Skeletal muscle cell (primary cell): Measurements from ENCODE around the gene PFKFB3.

Experiments
- DNase-seq: peaks from one replicate; pipeline ENCODE4 v3.0.0-alpha.2; 2010; ENCODE audit warnings: low read depth
- H3K4me3 ChIP-seq: 2 replicates; pipeline ENCODE4 v1.5.1; 2011; ENCODE audit warnings: low read depth, mild to moderate bottlenecking, control low read depth, low read length, moderate library complexity

The PFKFB3 gene

DNA sequence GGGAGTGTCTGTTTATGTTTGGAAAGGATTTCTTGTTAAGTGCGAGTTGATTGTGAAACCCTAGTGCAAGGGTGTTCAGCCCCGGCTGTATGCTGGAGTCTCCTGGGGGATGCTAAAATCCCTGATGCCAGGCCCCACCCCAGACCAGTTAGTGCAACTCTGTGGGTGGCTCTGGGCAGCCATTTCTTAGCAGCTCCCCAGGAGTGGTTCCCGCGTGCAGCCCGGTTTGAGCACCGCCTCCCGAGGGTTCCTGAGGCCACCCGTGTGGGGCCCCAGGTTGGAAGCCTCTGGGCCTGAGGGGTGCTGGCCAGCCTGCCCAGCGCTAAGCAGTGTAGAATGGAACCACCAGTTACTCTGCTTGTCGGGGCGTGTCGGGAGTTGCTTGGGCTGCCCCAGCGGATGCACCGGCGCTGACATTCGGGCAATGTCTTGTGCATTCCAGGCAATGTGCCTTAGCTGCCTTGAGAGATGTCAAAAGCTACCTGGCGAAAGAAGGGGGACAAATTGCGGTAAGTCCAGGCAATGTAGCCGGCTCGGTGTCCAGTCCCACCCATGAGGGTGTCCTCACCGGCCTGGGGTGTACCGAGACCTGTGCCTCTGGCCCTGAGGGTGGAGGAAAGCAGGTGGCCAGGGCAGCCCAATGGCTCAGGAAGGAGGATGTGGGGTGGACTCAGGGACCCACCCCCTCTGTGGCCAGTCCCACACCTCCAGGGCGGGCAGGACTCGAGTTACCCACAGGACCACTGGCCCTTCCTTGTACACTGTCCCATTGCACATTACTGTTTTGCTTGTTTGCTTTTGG is 13.2 kb downstream of the PFKFB3 start:
- DNase-seq = no peak
- no peak overlapping the region for H3K4me3 ChIP-seq

DNA sequence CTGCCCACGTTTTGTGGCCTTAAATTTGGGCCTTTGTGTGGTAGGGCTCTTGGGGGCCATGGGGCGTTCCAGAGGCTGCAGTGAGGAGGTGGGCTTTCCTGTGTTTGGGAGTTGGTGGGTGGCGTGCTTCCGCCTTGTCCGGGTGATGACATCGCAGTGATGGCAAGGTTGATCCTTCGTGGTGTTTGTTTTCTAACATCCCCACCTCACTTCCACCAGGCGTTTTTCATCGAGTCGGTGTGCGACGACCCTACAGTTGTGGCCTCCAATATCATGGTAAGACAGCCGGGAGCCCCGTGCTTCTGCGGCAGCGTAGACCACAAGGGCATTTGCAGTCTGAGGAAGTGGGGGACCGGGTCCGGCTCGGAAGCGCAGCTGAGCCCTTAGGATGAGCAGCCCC is 14.2 kb downstream of the PFKFB3 start:
- no peak for DNase-seq
- H3K4me3 ChIP-seq = no peak overlapping the region

DNA sequence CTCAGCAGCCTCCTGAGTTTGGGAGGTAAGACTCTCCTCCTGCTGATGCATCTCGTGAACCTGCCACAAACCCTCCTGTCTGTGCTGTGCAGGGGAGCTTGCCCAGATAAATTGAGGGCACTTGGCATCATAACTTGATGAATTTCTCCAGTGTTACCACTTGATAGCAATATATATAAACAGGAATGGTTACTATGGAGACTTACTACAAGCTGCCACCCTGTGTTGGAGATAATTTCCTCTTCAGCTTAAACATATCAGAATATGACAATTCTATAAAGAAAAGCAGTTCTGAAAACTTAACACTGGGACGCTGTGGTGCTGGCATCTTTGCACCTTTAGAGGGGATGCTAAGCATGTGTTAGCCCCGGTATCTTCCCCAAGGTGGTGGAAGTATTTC is 14.9 kb downstream of the PFKFB3 start:
- H3K4me3 ChIP-seq = no peak overlapping the region
- no peak for DNase-seq

DNA sequence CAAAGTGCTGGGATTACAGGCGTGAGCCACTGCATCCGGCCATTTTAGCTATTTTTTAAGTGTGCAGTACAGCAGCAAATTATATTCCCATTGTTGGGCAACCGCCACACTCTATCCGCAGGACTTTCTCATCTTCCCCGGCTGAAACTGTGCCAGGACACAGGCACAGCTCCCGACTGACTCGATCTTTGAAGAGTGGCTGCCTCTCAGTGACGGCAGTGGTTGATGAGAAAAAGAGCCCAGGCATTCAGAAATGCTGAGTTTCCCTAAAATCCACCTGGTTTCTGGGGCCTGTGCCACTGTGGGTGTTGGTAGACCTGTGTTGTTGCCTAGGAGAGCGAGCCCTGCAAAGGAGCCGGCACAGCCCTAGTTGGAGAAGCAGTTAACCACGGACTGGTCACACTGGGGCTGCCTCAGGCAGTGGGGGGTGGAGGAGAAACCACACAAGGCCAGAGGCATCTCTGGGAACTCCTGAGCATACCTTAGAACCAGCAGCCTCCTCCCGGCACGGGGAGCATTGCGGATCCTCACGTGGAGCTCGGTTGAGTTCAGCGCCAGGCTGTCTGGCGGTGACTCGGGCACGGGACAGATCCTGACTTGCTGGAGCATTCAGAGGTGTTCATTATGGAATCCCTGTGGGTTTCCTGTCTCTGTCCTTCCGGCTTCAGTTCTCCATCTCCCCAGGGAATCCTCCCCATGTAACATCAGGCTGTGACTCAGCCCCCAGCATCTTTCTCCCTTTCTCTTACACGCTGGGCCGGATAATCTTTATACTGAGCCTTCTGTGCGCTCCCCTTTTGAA is 16.2 kb downstream of the PFKFB3 start:
- H3K4me3 ChIP-seq = no peak overlapping the region
- DNase-seq = peak; percentile 49

- H3K4me3 ChIP-seq = no peak overlapping the region
- DNase-seq = no peak
Observed at GRCh38 chr10:6219494-6219836, 16.7 kb downstream of the PFKFB3 start.

DNA sequence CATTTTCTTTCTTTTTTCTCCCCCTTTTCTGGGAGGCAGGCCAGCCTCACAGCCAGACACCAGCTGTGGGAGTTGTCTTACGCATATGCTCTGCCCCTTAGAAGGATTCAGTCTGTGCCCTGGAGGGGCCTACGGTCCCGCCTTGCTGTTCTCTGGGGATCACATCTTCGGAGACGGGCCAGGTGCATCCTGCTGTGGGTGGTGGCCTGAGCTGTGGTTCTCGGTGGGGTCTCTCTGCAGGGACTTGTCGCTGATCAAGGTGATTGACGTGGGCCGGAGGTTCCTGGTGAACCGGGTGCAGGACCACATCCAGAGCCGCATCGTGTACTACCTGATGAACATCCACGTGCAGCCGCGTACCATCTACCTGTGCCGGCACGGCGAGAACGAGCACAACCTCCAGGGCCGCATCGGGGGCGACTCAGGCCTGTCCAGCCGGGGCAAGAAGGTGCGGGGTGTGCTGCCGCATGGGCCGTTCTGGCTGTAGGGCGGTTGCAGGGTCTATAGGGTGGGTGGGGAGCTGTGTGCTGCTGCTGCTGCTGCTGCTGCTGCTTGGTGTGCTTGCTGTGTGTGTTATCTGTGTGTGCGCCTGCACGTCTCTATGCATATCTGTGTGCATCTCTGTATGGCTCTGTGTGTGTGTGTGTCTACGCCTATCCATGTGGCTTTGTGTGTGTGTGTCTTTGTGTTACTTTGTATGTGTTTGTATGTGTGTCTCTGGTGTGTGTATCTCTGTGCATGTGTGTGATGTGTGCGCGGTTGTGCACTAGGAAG is 17.9 kb downstream of the PFKFB3 start:
- no peak overlapping the region for H3K4me3 ChIP-seq
- no peak for DNase-seq

DNA sequence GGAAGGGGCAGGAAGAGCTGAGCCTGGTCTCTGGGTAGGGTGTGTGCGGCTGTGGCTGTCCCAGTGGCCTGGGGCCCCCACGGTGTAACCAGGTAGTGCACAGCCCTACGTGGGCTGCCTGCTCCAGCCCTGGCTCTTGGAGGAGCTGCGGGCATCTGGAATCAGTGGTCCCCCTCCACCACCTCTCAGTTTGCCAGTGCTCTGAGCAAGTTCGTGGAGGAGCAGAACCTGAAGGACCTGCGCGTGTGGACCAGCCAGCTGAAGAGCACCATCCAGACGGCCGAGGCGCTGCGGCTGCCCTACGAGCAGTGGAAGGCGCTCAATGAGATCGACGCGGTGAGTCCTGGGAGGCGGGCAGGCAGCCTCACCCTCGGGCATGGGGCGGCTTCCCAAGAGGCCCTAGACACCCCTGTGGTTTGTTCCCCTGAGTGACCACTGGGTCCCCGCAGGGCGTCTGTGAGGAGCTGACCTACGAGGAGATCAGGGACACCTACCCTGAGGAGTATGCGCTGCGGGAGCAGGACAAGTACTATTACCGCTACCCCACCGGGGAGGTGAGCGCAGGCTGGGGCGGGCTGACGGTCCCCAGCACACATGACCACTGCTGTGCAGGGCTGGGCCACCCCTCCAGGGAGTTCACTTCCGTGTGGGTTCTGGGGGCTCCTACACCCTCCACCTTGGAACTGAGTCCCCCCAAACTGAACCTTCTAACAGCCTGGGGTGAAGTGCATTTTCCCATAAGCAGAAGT is 18.6 kb downstream of the PFKFB3 start:
- no peak for DNase-seq
- no peak overlapping the region for H3K4me3 ChIP-seq

DNA sequence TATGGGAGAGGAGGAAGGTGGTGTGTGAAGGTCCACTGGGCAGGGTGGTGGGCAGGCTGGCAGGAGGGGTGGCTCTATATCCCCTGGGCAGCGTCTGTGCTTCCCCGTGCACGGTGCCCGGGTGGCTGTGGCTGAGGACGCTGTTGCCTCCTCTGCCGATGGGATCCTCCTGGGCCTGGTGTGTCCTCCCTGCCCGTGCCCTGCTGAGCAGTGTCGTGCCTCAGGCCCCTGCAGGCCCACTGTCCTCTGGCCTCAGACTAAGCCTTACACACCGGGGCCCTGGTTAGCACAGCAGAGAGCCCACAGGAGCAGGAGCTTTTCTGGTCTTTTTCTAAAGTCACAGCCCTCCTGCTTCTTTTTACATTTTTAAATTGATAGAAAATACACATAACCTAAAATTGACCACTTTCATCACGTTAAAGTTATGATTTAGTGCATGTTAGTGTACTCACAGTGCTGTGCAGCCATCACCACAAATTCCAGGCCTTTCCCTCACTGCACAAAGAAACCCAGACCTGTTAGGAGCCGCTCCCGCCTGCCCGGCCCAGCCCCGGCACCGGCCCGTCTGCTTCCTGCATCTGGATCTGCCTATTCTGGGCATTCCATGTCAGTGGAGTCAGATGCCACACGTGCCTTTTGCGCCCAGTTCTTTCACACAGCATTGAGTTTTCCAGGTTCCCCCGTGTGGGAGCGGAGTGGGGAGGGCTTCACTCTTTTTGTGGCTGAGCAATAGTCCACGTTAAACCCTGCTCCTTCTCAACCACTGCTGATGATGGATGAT is 19.4 kb downstream of the PFKFB3 start:
- no peak for DNase-seq
- no peak overlapping the region for H3K4me3 ChIP-seq

GRCh38 chr10:6222755-6223154 is 20.0 kb downstream of the PFKFB3 start:
- no peak for DNase-seq
- H3K4me3 ChIP-seq = no peak overlapping the region

DNA sequence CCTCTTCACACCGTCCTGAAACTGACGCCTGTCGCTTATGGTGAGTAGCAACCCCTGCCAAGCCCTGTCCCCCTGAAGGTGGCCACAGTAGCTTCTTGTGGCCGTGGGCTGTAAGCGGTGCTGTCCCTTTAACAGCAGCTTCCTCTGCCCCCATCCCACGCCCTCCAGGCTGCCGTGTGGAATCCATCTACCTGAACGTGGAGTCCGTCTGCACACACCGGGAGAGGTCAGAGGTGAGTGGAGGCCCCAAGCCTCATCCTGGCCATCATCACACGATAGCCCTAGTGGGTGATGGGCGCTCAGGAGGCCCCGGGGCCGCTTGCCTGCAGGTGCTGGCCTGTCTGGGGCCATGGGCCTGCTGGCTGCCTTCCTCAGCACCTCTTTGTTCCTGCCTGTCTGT is 21.2 kb downstream of the PFKFB3 start:
- no peak for DNase-seq
- H3K4me3 ChIP-seq = no peak overlapping the region

DNA sequence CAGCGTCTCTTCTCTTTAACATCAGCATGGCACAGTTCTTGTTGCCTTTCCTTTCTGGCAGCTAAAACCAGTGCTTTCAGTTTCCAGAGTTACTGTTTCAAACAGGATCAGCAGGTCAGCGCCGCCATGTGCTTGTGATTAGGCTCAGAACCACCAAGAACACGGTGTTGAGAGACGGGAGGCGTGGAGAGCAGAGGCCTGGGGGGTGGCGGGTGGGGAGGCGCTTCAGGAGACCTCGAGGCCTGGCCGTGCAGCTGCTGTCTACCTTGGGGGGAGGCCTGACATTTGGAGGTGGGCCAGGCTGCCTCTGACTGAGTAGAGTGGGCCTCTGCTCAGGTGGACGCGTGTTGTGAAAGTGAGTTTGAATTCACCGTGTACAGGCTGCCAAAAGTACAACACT is 22.0 kb downstream of the PFKFB3 start:
- no peak for DNase-seq
- H3K4me3 ChIP-seq = no peak overlapping the region

GRCh38 chr10:6225263-6225814 is 22.6 kb downstream of the PFKFB3 start:
- no peak for DNase-seq
- H3K4me3 ChIP-seq = no peak overlapping the region

DNA sequence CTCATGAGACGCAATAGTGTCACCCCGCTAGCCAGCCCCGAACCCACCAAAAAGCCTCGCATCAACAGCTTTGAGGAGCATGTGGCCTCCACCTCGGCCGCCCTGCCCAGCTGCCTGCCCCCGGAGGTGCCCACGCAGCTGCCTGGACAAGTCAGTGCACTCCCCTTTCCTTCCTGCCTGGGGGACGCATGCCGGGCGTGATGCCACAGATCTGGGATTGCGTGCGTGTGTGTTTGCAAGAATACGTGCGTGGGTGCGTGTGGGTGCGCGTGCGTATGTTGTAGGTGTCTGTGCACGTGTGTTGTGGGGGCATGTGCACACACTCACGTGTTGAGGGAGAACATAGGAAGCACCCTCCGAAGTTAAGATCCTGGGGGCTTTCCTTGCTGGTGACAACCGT is 23.5 kb downstream of the PFKFB3 start:
- DNase-seq = no peak
- H3K4me3 ChIP-seq = no peak overlapping the region

GRCh38 chr10:6227346-6227745 is 24.6 kb downstream of the PFKFB3 start:
- no peak for DNase-seq
- H3K4me3 ChIP-seq = no peak overlapping the region

DNA sequence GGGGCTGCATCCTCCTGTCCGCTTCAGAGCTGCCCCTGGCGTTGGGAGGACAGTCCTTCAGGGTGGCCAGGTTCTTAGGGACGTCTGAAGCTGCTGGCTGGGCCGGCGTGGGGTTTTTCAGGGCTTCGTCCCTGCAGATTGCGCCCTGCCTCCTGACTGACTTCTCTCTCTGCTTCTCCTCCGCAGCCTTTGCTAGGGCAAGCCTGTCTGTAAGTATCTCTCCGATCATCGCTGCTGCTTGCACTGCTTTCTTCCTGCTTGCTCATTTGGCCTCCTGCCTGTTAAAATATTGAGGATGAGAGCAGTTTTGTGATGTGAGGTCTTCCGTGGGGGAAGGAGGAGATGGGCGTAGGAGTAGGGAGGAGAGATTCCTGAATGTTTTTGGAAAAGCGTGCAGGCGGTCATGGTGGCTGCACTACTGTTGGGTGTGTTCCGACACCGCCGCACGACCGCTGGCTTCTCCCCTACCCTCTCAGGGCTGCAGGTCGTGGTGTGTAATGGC is 25.3 kb downstream of the PFKFB3 start:
- DNase-seq = peak; percentile 31
- no peak overlapping the region for H3K4me3 ChIP-seq

DNA sequence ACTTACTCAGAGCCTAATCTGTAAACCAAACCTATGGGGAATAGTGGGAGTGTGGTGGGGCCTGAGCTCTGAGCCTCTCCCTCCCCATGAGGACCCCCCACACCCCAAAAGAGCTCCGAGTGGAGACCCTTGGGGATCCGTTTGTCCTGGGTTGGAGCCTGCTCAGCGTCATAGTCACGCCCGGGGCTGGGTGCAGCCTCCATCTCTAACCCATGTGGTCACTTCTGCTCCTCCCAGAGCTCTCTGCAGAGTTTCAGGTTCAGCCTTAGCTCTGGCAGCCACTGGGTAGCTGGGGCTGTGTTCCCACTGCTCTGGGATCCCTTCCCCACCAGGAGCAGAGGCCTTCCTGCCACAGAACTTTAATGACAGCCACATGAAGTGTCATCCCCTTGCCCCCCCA is 25.9 kb downstream of the PFKFB3 start:
- no peak overlapping the region for H3K4me3 ChIP-seq
- DNase-seq = no peak

- H3K4me3 ChIP-seq = no peak overlapping the region
- DNase-seq = no peak
Observed at GRCh38 chr10:6229290-6229689, 26.6 kb downstream of the PFKFB3 start.

DNA sequence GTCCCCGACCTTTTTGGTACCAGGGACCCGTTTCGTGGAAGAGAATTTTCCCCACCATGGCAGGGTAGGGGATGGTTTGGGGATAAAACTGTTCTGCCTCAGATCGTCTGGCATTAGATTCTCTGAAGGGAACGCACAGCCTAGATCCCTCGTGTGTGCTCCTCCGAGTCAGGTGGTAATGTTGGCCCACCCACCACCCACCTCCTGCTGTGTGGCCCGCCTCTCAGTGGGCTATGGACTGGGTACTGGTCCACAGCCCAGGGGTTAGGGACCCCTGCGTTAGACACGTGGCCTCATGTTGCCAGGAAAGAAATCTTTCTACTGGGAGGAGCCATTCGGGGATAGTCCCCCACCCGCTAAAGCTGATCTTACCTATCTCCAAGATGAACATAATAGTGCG is 27.0 kb downstream of the PFKFB3 start:
- no peak for DNase-seq
- no peak overlapping the region for H3K4me3 ChIP-seq
